ENCODE results near the gene ZNF605. TPM values are rescaled to one million over a fixed set of nuclear protein-coding genes. Genes with fewer than 3 reads are reported as not detected.

ZNF605 gene
- polyA plus RNA-seq, 1 donor from 2014 or later: 22.6 TPM

- no peak overlapping the region for H3K27ac ChIP-seq (ENCODE audit: low read length)
- no peaks in the 10 kb centered on the region for H3K79me2 ChIP-seq (replicated peaks; ENCODE audit: insufficient read depth, low read length)
- H3K27me3 ChIP-seq (ENCODE audit: insufficient read depth, low read depth, low read length): no peaks in the 10 kb centered on the region
- no peak overlapping the region for H3K4me2 ChIP-seq (ENCODE audit: low read length)
- H3K4me3 ChIP-seq (ENCODE audit: low read length): no peak overlapping the region
- H3F3A ChIP-seq (ENCODE audit: insufficient read depth, low read length, poor library complexity, severe bottlenecking): no peaks in the 10 kb centered on the region
- no peaks in the 10 kb centered on the region for H4K20me1 ChIP-seq (ENCODE audit: insufficient read depth)
- TF ChIP-seq POLR2AphosphoS5 (IDR thresholded peaks at IDR 0.05) (no peak), REST (IDR thresholded peaks at IDR 0.05; ENCODE audit: borderline replicate concordance) (no peak), RAD21 (conservative IDR thresholded peaks at IDR 0.05) (no peak), TAF1 (IDR thresholded peaks at IDR 0.05; ENCODE audit: low read depth) (no peak), SMC3 (conservative IDR thresholded peaks at IDR 0.05; ENCODE audit: poor library complexity) (no peak), EP300 (conservative IDR thresholded peaks at IDR 0.05; ENCODE audit: poor library complexity, severe bottlenecking) (no peak), MXI1 (conservative IDR thresholded peaks at IDR 0.05; ENCODE audit: poor library complexity, severe bottlenecking) (no peak)
- H3K36me3 ChIP-seq (ENCODE audit: insufficient read depth, low read length): no peaks in the 10 kb centered on the region
- no peak overlapping the region for H2AFZ ChIP-seq (ENCODE audit: low read depth, low read length)
- no peak overlapping the region for H3K9ac ChIP-seq (ENCODE audit: low read length)
- no peaks in the 10 kb centered on the region for H3K9me2 ChIP-seq (ENCODE audit: insufficient read depth, low read length)
- no peaks in the 10 kb centered on the region for H3K9me3 ChIP-seq (ENCODE audit: low read length)
These were observed 86.6 kb downstream of the ZNF605 start for GRCh38 chr12:132869551-132869950.

Small RNA genes lying within 50 kb of the gene (small RNA-seq; reads per million reads assigned to genes)
- gene RNU4ATAC12P: 0 to 0.08 (median 0) reads per million in 3 experiments

Other genes starting within 250 kb of the ZNF605 start
- gene PGAM5, start 245.5 kb downstream of the ZNF605 start, polyA plus RNA-seq: 32.5 and 46.8 TPM in 2 replicates
- gene ANKLE2, start 194.5 kb downstream of the ZNF605 start, polyA plus RNA-seq: 69.9 and 72.3 TPM in 2 replicates
- 16.7 and 20.2 TPM in 2 replicates for gene GOLGA3, start 127.4 kb downstream of the ZNF605 start, polyA plus RNA-seq
- 88.4 and 89.3 TPM in 2 replicates for gene CHFR, start 68.7 kb downstream of the ZNF605 start, polyA plus RNA-seq
- gene ZNF26, start 30.1 kb upstream of the ZNF605 start, polyA plus RNA-seq: 25.8 and 26.6 TPM in 2 replicates
- 158 and 191 TPM in 2 replicates for gene ZNF84, start 81.2 kb upstream of the ZNF605 start, polyA plus RNA-seq
- gene ZNF140, start 124.6 kb upstream of the ZNF605 start, polyA plus RNA-seq: 50.8 and 60.5 TPM in 2 replicates
- 9.4 and 10.4 TPM in 2 replicates for gene ZNF891, start 174.0 kb upstream of the ZNF605 start, polyA plus RNA-seq
- gene ZNF10, start 174.3 kb upstream of the ZNF605 start, polyA plus RNA-seq: 46.5 and 52.3 TPM in 2 replicates
- gene ZNF268, start 225.2 kb upstream of the ZNF605 start, polyA plus RNA-seq: 23.5 and 32.3 TPM in 2 replicates